ENCODE results near the gene SCAMP4.
"Not testable (repeated sequence)": the region's sequence is repeated elsewhere in the genome, so short reads cannot be mapped to it uniquely, and the experiment has no call there.

The SCAMP4 gene

GRCh38 chr19:1882786-1883692 is 22.2 kb upstream of the SCAMP4 start:
- no peak for DNase-seq (ENCODE audit: low read depth)

GRCh38 chr19:1883784-1884183 is 21.4 kb upstream of the SCAMP4 start:
- DNase-seq (ENCODE audit: low read depth) = no peak

- DNase-seq (ENCODE audit: low read depth) = no peak
Measured at GRCh38 chr19:1884291-1884718, 20.9 kb upstream of the SCAMP4 start.

- no peak for DNase-seq (ENCODE audit: low read depth)
Measured at GRCh38 chr19:1884719-1885334, 20.4 kb upstream of the SCAMP4 start.

- peak; percentile 87 for DNase-seq (ENCODE audit: low read depth)
Measured at GRCh38 chr19:1885398-1886119, 19.6 kb upstream of the SCAMP4 start, which contains the start of gene ABHD17A. ABHD17A (minus strand) TSS chr19:1885496; CDS start chr19:1881566, 3,930 bp downstream.

- DNase-seq (ENCODE audit: low read depth) = not testable (repeated sequence)
Measured at GRCh38 chr19:1886360-1886759, 18.8 kb upstream of the SCAMP4 start.

GRCh38 chr19:1888385-1888784 is 16.8 kb upstream of the SCAMP4 start:
- no peak for DNase-seq (ENCODE audit: low read depth)

GRCh38 chr19:1889907-1890306 is 15.3 kb upstream of the SCAMP4 start:
- DNase-seq (ENCODE audit: low read depth) = no peak

GRCh38 chr19:1893791-1894190 is 11.4 kb upstream of the SCAMP4 start:
- DNase-seq (ENCODE audit: low read depth) = no peak

- DNase-seq (ENCODE audit: low read depth) = peak; percentile 61
Measured at GRCh38 chr19:1896508-1896907, 8.7 kb upstream of the SCAMP4 start.

- no peak for DNase-seq (ENCODE audit: low read depth)
Measured at GRCh38 chr19:1901940-1902404, 3.2 kb upstream of the SCAMP4 start.

GRCh38 chr19:1902923-1903322 is 2.3 kb upstream of the SCAMP4 start:
- DNase-seq (ENCODE audit: low read depth) = no peak

- DNase-seq (ENCODE audit: low read depth) = no peak
Measured at GRCh38 chr19:1904860-1905109, 414 bp upstream of the SCAMP4 start.

GRCh38 chr19:1905863-1906375 is 720 bp downstream of the SCAMP4 start:
- DNase-seq (ENCODE audit: low read depth) = no peak

GRCh38 chr19:1906985-1907562 is 1.9 kb downstream of the SCAMP4 start:
- DNase-seq (ENCODE audit: low read depth) = no peak

GRCh38 chr19:1907563-1908363 is 2.6 kb downstream of the SCAMP4 start:
- DNase-seq (ENCODE audit: low read depth) = no peak

GRCh38 chr19:1908364-1908678 is 3.1 kb downstream of the SCAMP4 start:
- no peak for DNase-seq (ENCODE audit: low read depth)

- no peak for DNase-seq (ENCODE audit: low read depth)
Measured at GRCh38 chr19:1909761-1910080, 4.5 kb downstream of the SCAMP4 start.

- no peak for DNase-seq (ENCODE audit: low read depth)
Measured at GRCh38 chr19:1910177-1910576, 5.0 kb downstream of the SCAMP4 start.

GRCh38 chr19:1911098-1911497 is 5.9 kb downstream of the SCAMP4 start:
- DNase-seq (ENCODE audit: low read depth) = no peak

GRCh38 chr19:1911995-1912394 is 6.8 kb downstream of the SCAMP4 start:
- no peak for DNase-seq (ENCODE audit: low read depth)

Data from CMK (cell line).